ENCODE results near the gene RBMS3.
"Not testable (repeated sequence)": the region's sequence is repeated elsewhere in the genome, so short reads cannot be mapped to it uniquely, and the experiment has no call there.

RBMS3 gene

DNA sequence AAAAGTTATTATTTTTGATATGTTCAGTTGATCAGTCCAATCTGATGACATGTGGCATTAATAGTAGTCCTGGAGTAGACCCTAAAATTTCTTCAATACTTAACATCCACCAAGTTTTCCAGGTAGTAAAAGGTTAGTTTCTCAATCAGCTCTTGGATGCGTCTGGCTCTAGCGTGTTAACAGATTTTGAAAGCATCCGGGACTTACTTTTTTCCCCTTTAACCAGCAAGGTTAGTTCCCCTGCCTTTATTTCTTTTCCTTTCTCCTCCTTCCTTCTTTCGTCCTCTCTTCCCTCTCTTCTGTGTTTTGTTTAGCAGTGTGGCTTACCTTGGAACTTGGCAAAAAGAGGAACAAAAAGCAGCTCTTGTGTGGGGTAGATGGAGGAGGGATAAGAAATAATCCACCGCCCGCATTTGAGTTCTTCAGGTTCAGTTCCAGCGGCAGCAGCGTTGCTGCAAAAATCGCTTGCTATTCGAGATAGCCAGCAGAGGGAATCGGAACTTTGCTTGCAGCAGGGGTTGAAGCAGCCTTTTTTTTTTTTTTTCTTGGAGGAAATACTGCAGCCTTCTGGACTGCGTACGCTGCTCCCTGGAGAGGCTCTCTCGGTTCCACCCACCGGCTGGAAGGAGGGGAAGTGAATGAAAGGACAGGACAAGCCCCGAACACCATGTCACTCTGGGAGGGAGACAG, at the start of gene RBMS3:
TSS of gene RBMS3 (plus strand) at position 668 of the 690 bp plus-strand sequence.
- peak; percentile 48 for DNase-seq (ENCODE audit: low spot score)

DNA sequence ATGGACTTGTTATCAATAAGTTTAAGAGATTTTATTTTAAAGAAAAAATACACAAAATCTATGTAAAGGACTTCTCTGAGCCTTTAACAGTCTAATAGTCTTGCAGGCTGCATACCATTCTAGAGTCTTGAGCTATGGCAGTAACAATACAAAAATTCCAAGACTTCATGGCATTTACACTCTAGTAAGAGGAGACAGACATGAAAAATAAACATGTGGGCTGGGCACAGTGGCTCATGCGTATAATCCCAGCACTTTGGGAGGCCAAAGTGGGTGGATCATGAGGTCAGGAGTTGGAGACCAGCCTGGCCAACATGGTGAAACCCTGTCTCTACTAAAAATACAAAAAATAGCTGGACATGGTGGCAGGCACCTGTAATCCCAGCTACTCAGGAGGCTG, 47.7 kb upstream of the RBMS3 start:
- not testable (repeated sequence) for DNase-seq (ENCODE audit: low spot score)

DNA sequence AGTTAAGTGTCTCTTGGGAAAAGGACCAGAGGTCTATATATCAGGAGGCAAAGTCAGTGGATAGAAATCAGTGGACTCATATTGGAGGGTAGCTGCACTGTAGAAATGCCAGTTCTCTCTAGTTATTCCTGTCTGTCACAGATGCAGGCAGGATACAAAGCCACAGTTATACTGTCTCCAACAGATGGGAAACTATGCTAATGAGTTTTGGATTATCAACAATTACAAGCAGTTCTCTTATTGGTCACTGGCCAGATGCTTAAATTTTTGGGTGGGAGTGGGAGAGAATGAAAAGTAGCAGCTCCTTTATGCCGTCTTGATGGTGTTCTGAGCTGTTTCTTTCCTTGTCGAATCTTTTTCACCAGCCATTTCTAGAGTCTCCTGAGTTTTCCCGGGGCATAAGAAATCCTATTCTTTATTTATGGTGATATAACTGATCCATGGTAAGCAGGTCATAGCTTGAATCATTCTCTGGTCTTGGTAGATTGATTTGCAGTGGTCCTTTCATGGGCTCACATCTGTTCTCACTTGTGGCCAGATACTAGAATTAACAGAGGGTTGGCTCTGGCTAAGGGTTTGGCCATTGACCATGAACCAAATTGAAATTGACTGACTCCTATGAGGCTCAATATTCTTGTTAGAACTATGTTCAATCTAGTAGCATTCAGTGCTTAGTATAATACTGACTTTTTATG, 44.6 kb upstream of the RBMS3 start:
- DNase-seq (ENCODE audit: low spot score): no peak

DNA sequence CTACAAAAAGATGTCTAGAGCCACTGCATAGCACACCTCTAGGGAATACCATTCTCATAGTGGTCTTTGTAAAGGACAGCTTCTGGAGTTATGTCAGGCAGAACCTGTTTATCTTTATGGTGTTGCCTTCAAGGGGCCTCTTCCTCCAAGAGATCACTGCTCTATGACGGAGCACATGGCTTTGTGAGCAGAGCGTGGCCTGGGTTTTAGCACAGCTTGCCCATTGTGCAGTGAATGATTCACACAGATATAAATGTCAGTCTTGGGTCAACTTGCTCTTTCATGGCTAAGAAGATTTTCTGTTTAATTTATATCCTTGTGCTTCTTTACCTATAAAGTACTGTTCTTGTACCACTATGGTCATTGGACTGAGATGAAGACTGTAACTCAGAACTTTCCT, 41.5 kb upstream of the RBMS3 start:
- no peak for DNase-seq (ENCODE audit: low spot score)

DNA sequence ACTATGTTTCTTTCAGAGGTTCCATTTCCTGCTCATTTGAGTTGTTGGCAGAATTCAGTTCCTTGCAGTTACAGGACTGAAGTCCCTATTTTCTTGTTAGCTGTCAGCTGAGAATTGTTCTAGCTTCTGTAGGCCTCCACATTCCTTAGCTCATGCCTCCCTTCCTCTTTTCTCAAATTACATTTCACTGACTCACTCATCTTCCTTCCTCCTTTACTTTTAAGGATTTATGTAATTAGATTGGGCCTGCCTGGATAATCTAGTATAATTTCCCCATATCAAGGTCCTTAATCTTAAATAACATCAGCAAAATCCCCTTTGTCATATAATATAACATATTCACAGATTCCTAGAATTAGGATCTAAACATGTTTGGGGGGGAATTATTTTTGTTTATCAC, 40.6 kb upstream of the RBMS3 start:
- DNase-seq (ENCODE audit: low spot score): no peak

DNA sequence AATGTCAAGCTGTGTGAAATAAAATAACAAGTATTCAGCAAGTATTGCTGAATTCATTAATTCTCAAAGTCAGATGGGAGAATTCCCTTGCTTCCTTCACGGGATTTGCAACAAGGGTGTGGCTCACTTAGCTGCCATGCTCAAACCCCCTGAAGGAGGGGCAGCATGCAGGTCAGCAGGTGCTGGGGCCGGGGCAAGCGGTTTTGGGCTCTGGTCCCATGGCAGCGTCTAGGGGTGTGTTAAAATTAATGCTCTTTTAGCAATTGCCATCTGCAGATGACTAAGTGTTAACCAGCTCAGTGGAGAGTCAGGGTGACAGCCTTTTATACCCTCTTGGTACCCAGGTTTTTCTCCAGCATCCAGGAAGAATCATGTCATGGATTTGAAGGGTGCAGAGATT, 40.0 kb upstream of the RBMS3 start:
- no peak for DNase-seq (ENCODE audit: low spot score)

DNA sequence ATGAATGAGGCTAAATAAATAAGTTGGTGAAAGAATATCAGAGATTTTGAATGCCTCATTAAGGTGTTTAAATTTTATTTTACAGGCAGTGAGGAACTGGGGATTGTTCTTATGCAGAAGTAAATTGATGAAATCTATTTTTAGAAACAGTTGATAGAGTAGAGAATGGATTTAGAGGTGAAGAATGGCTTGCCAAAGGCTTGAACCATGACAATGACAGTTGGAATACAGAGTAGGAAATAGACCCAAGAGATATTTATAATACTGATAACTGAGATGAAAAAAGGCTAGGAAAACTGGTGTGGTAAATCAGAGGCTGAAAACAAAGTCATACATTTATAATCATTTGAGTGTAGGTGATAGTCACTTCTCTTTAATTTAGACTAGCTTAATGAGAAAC, 39.0 kb upstream of the RBMS3 start:
- DNase-seq (ENCODE audit: low spot score): no peak

DNA sequence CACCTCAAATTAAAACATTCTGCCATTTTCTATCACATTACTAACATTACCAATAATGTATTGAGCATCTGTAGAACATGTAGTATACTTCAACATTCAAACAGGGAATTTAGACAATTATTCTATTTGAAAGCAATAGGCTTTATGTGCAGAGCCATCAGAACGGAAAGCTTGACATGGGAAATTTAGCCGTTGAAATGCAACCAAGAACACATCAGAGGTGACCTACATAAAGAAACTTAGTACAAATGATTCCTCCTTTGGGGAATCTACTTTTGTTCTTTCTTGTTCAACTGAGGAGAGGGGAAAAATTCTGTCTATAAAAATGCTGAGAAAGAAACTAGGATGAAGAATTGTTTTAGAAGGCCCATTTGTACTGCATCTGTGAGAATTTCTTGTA, 38.6 kb upstream of the RBMS3 start:
- DNase-seq (ENCODE audit: low spot score): no peak

DNA sequence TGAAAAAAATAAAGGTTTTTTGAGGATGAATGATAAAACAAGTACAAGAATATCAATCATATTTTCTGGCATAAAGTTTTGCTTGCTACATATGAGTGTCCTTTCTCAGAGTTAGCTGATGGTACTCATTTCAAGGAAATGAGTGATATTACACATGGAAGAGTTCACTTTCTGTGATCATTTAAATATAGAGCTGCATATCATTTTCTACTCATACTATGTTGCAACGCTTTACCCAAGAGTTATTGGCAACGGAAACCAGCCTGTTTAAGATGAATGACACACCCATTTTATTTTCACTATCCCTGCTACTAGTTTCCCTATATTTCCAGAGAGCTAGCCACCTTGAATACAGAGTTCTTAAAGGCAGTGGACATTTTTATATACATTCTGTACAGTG, 35.4 kb upstream of the RBMS3 start:
- no peak for DNase-seq (ENCODE audit: low spot score)

DNA sequence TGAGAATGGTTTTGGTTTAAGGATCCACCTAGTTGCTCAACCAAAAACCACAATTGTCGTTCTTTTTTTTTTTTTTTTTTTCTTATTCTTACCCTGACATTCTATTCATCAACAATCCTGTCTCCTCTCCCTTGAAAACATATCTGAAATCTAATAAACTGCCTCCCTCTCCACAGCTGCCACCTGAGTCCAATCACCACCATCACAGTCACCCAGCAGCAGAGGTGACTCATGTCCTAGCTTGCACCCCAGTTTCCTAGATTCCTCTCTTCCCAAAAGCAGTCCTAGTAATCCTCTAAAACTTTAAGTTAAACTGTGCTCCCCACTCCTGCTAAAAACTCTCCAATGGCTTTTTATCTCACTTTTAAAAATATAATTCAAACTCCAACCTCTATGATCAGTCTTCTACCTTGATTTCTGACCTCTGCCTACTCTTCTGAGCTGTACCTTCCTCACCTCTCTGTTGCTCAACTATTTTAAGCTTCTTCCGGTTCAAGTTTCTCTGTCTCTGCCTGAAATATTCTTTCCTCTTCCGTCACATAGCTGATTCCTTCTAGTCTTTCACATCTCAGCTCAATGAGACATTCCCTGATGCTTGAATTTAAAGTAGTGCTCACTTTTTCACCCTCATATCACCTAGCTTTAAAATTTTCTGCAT, 33.7 kb upstream of the RBMS3 start:
- DNase-seq (ENCODE audit: low spot score): no peak

DNA sequence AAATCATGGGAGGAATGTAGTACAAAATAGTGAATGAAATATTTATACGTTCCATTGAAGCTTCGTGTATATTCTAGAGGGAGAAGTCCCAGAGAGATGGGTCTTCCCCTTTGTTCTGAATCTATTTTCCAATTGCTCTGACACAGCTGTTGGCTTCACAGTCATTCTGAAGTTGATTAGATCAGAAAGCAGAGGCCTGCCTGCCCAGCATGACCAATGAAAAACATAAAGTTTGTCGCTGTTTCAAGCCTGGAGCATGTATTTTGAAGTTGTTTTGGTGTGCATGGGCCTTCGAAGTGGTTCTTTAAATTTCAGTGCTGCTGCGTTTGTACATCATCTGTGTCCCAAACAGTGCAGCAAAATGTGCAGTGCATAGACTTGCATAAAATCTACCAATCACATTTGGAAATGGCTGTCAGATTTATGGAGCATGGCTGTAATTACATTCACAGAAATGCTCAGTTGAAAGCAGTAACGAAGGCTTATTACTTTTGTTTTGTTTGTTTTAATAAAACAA, 31.0 kb upstream of the RBMS3 start:
- no peak for DNase-seq (ENCODE audit: low spot score)

DNA sequence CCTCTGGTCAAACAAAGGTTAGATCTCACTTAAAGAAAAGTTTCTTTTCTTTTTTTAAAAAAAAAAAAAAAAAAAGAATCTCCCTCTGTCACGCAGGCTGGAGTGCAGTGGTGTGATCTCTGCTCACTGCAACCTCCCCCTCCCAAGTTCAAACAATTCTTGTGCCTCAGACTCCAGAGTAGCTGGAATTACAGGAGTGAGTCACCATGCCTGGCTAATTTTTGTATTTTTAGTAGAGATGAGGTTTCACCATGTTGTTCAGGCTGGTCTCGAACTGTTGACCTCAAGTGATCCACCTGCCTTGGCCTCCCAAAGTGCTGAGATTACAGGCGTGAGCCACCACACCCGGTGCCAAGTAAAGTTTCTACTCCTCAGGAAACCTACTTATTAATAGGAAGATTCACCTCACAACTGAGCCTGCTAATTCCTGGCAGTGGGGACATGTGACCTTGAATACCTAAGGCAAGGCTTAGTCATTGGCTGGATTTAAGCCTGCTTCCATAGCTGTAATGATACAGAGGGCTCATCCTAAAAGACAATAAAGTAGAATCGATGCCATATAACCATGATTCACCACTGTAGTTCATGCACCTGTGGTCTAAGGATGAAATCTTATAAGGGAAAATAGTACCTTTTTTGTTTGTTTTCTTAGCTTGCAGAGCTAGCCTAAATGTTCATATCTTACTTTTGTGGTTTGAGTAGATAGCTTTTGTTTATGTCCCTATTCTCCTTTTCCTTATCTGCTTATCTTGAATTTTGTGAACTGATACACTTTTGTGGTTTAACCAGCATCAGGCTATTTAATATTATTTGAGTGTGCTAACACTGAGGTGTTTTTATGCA, 24.8 kb upstream of the RBMS3 start:
- no peak for DNase-seq (ENCODE audit: low spot score)

DNA sequence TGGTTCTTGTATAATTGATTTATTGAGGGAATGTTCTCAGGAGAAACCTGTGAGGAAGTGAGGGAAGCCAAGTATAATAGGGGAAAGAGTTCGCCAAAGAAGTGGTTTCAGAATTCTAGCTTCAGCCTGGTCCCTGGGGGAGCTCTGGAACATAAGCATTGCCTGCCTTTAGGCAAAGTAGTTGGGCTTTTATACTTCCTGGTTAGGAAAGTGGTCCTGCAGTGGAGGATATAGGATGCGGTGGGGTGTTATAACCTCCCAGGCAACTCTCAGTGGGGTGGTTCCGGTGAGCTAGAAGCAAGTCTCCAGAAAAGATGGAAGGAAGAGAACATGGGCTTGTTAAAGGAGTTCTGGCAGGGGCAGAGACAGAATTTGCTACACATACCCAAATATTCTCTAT, 22.7 kb upstream of the RBMS3 start:
- DNase-seq (ENCODE audit: low spot score): no peak

DNA sequence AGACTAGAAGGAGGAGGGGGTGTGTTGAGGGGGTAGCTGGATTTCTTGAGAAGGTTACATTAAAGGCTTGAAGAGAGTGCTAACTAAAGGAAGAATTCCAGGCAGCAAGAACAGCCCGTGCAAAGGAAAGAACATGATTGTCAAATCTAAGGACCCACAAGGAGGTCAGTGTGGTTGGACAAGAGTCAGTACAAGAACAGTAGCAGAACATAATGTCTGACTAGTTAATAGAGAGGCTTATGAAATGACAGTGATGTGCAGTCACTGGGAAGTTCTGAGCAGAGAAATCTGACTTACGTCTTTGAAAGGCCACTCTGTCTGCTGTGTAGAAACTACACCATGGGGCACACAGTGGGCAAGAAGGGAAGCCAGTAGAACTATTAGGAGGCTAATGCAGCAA, 19.8 kb upstream of the RBMS3 start:
- no peak for DNase-seq (ENCODE audit: low spot score)

DNA sequence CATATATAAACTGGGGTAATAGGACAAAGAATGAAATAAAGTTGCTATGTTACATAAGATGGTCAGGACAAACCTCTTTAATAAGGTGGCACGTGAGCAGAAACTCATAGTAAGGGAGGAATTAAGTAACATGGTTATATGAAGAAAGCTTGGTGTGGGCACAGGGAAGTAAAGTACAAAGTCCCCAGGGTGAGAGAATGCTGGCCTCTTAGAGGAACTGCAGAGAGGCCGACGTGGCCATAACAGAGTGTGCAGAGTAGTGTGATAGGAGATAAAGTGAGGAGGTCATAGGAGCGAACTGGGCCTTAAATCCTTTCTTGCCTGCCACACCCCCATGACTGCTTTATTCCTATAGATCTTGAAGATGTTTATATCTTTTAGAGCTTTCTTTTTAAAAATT, 17.4 kb upstream of the RBMS3 start:
- no peak for DNase-seq (ENCODE audit: low spot score)

DNA sequence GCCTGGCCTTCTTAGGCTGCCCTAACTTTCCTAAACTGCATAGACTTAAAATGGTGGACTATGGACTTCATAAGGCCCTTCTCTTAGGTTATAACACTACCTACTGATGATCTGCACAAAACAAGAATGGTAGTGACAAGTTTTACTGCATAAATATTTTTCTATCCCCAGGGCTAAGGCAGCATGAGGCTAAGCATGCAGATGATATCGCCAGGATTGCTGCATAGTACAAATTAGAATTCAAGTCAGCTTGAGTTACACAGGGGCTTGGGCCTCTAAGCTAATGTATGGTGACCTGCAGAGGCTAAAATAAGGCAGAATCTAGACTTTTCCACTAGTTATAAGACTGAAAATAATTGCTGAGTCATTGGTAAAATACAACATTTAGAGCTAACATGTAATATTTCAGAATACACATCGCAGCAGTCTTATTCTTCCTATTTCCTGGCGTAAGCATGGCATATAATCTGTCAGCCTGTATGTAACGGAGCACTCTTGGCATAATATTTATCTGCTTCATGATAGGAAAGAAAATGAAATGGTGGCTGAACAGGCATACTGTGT, 15.3 kb upstream of the RBMS3 start:
- DNase-seq (ENCODE audit: low spot score): no peak

DNA sequence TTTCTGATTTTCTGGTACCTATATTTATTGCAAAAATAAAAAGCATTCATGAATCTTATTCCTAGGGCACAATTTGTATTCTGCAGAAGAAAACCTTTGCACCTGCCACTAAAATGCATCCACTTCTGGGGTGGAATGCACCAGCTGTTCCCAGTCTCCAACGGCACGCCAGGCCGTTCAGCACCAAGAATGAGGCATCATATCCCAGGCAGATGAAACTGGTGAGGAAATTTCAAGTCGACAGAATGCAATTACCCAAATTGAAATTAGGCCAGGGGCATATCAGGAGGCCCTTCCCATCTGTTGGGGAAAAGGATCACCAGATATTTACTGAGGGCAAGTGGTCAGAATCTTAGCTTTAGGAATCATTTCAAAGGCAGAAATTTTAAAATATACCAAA, 13.6 kb upstream of the RBMS3 start:
- peak; percentile 30 for DNase-seq (ENCODE audit: low spot score)

DNA sequence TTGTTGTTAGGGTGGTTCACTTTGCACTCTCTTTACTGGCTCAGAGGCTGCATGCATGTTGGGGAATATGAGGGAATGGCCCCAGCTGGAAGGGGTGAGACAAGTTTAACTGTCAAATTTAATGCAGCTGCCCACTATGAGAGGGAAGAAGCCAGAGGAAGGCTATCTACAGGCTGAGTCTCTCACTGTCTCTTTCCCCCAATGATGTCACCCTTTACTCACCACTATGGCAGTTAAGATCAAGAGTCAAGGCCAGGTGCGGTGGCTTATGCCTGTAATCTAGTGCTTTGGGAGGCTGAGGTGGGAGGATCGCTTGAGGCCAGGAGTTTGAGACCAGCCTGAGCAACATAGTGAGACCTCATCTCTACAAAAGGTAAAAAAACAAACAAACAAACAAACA, 12.2 kb upstream of the RBMS3 start:
- no peak for DNase-seq (ENCODE audit: low spot score)

DNA sequence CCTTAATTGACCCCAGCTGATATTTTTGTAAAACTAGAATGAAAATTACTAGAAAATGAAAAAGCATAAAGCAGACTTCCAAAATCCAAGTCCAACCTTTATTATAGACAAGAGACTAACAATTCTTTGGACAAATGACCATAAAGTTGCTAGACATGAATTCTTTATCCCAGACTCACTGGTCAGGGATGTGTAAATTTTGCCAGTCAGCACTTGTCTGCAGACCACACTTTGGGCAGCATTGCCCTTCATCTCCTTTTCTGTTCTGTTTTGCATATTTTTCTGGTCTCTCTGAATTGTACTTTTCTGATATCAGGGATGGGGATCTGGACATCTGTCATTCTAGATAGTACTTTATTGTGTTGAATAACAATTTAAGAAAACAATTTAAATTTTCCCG, 10.1 kb upstream of the RBMS3 start:
- no peak for DNase-seq (ENCODE audit: low spot score)

DNA sequence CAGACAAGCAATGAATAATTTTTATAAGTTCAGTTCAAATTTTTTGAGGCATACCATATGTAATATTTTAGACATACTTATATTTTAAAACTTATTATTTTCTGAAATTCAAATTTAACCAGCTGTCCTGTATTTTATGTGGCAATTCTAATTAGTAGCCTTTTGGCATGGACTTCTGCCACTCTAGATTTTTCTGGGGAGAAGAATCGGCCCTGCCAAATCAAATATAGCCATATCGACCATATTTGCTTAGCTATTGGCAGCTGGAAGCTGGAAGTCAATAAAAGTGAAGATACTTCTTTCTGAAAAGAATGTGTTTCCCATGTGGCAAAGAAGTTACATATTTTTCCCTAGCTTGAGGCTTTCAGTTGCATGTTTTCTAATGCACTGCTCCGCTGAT, 9.4 kb upstream of the RBMS3 start:
- no peak for DNase-seq (ENCODE audit: low spot score)

DNA sequence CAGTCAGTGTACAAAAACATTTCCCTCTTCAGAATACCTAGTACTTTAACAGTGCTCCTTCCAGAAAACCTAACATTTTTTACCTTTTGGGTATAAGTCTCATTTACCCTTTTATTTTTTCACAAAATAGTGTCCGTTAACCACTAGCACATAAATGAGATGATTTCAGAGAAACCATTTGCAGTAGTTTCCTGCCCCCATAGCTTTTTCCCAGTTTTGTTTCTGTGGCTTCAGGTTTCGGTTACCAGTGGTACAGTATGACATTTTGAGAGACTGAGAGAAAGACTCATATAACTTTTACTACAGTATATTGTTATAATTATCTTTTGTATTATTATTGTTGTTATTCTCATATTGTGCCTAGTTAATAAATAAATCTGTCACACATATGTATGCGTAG, 6.2 kb upstream of the RBMS3 start:
- DNase-seq (ENCODE audit: low spot score): no peak

DNA sequence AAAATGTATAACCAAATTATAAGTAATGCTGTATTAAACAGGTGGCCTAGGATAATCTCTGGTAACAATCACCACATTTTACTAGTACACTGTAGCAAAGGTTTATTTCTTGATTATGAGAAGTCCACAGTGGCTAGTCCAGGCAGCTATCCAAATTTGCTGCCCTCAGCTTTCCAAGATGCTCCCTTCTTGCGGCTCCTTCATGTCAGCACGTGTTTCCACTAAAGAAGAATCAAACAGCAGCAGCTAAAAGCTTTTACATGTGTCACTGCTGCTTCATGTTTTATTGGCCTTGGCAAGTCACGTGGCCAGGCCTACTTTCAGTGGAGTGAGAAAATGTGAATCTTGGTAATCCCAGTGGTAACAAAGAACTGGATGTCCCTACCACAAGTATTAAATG, 5.6 kb upstream of the RBMS3 start:
- DNase-seq (ENCODE audit: low spot score): no peak

Measured in D341Med (cell line).